Liver (tissue), 3 donors: Measurements from ENCODE around the gene TFF3.

Source experiments
- ATF3 ChIP-seq: IDR thresholded peaks from 2 replicates; pipeline ENCODE4 v1.6.1; 2016; ENCODE audit warnings: antibody characterized with exemption
- CTCF ChIP-seq: fragments of 150-350 bp; IDR thresholded peaks from 2 replicates; pipeline ENCODE4 v1.5.1; 2017; ENCODE audit warnings: improper control_type of control experiment, low read depth, low read length; ENCODE audit not compliant: missing input control
- RXRA ChIP-seq, 2 donors: IDR thresholded peaks; 2 replicates each; pipeline ENCODE4 v1.6.1; 2017 to 2018; ENCODE audit warnings: antibody characterized with exemption in 2 of 2, mild to moderate bottlenecking in 1 of 2
- donor health status: healthy.
- donor health status: healthy.

- TF ChIP-seq CTCF (peak; percentile 62), RXRA (IDR thresholded peaks at IDR 0.05) (no peak), ATF3 (no peak)
Measured at GRCh38 chr21:42309753-42310213, 5.4 kb downstream of the TFF3 start.
